Measurements from ENCODE around the gene WDR74. TPM values are rescaled to one million over a fixed set of nuclear protein-coding genes. Genes with fewer than 3 reads are reported as not detected.
A peak's percentile ranks its signal among the peaks of the same experiment; 100 is the strongest.

Gene WDR74
- total and polyA plus RNA-seq, 2 donors (not counting 1 experiment from before 2014, with no cell fraction given) = 122 to 131 TPM

GRCh38 chr11:62882788-62883501, 43.6 kb upstream of the WDR74 start:
- ChIA-PET CTCF (interaction anchor here (1.1 kb wide), 1 partner anchor 458 kb away, joined by 3 read pairs; no protein-coding TSS in a partner anchor), POLR2A (interaction anchor here (0.7 to 2.5 kb wide), 2 partner anchors 43 to 1965 kb away, joined by 3 to 52 read pairs; partner anchors contain the start of gene WDR74)
- intact Hi-C loops (cut with micrococcal nuclease) = loop anchor here (5.0 kb wide), 5 partner anchors 291 to 991 kb away; partner anchors contain the start of genes ATL3, FADS3 and TUT1
- H2AFZ ChIP-seq (ENCODE audit: insufficient read depth, low read depth, low read length, poor library complexity, severe bottlenecking) = no peak overlapping the region
- no peaks in the 10 kb centered on the region for H3K9me3 Mint-ChIP-seq (ENCODE audit: insufficient read depth)
- WGBS (ENCODE audit: insufficient coverage) = 100% methylated on average over 1 of the region's 5 CpGs
- H3K4me3 Mint-ChIP-seq = peak overlapping the region; percentile 100
- H3K4me1 Mint-ChIP-seq = peaks cover 39% of the 10 kb centered on the region
- peaks cover 3 to 55% of the 10 kb centered on the region in 2 experiments for H3K36me3 ChIP-seq (replicated peaks in 1 of 2; ENCODE audit: control extremely low read depth in 1 of 2, control insufficient read depth in 1 of 2, extremely low read depth in 1 of 2, insufficient read depth in 2 of 2, low read length in 1 of 2)
- peaks cover 47% of the 10 kb centered on the region for H3K79me2 ChIP-seq (ENCODE audit: control insufficient read depth, insufficient read depth, low read length)
- H3K27me3 ChIP-seq (replicated peaks in 1 of 4; ENCODE audit: control extremely low read depth in 1 of 4, control insufficient read depth in 3 of 4, insufficient read depth in 4 of 4, low read length in 3 of 4) = no peaks in the 10 kb centered on the region
- H3K4me1 ChIP-seq (ENCODE audit: control insufficient read depth in 2 of 2, insufficient read depth in 2 of 2, low read length in 2 of 2) = peaks cover 25 to 36% of the 10 kb centered on the region in 2 donors
- no peaks in the 10 kb centered on the region for H3K27me3 Mint-ChIP-seq
- no peak for TF ChIP-seq CTCF (IDR thresholded peaks at IDR 0.05)
- TF ChIP-seq EZH2 (IDR thresholded peaks at IDR 0.05; ENCODE audit: borderline replicate concordance, insufficient read depth, low read depth, low read length, poor library complexity, severe bottlenecking) = no peak
- no peak overlapping the region for H3K27ac ChIP-seq (ENCODE audit: low read length in 2 of 2)
- H3K9ac ChIP-seq (ENCODE audit: low read length) = no peak overlapping the region
- H3K4me2 ChIP-seq (replicated peaks; ENCODE audit: low read depth, low read length, poor library complexity, severe bottlenecking) = peak overlapping the region; percentile 17
- H3K9me3 ChIP-seq (ENCODE audit: control extremely low read depth in 1 of 3, control insufficient read depth in 2 of 3, insufficient read depth in 1 of 3, low read length in 2 of 3) = no peaks in the 10 kb centered on the region
- peak overlapping the region; percentile 83 for H3K27ac Mint-ChIP-seq
- no peak for ATAC-seq (ENCODE audit: low read depth)
- H4K20me1 ChIP-seq (ENCODE audit: control insufficient read depth, insufficient read depth, low read length, poor library complexity, severe bottlenecking) = peaks cover 43% of the 10 kb centered on the region
- H3K4me3 ChIP-seq (ENCODE audit: control extremely low read depth in 1 of 5, extremely low read depth in 1 of 5, insufficient read depth in 1 of 5, low read depth in 2 of 5, low read length in 4 of 5) = no peak overlapping the region
- no peak for DNase-seq

GRCh38 chr11:62882431-62882749, 43.0 kb upstream of the WDR74 start:
- H3K9me3 Mint-ChIP-seq (ENCODE audit: insufficient read depth) = no peaks in the 10 kb centered on the region
- TF ChIP-seq EZH2 (IDR thresholded peaks at IDR 0.05; ENCODE audit: borderline replicate concordance, insufficient read depth, low read depth, low read length, poor library complexity, severe bottlenecking) = no peak
- no peak for TF ChIP-seq CTCF (IDR thresholded peaks at IDR 0.05)
- H3K4me1 Mint-ChIP-seq = peaks cover 39% of the 10 kb centered on the region
- Histone ChIP-seq H3K4me2 (replicated peaks; ENCODE audit: low read depth, low read length, poor library complexity, severe bottlenecking) (peak overlapping the region; percentile 89), H3K9ac (ENCODE audit: low read length) (no peak overlapping the region), H3K9me3 (ENCODE audit: control extremely low read depth in 1 of 3, control insufficient read depth in 2 of 3, insufficient read depth in 1 of 3, low read length in 2 of 3) (no peaks in the 10 kb centered on the region), H2AFZ (ENCODE audit: insufficient read depth, low read depth, low read length, poor library complexity, severe bottlenecking) (no peak overlapping the region), H3K36me3 (replicated peaks in 1 of 2; ENCODE audit: control extremely low read depth in 1 of 2, control insufficient read depth in 1 of 2, extremely low read depth in 1 of 2, insufficient read depth in 2 of 2, low read length in 1 of 2) (peaks cover 3 to 49% of the 10 kb centered on the region in 2 experiments), H3K4me3 (ENCODE audit: control extremely low read depth in 1 of 5, extremely low read depth in 1 of 5, insufficient read depth in 1 of 5, low read depth in 2 of 5, low read length in 4 of 5) (no peak overlapping the region), H3K27me3 (replicated peaks in 1 of 4; ENCODE audit: control extremely low read depth in 1 of 4, control insufficient read depth in 3 of 4, insufficient read depth in 4 of 4, low read length in 3 of 4) (no peaks in the 10 kb centered on the region), H4K20me1 (ENCODE audit: control insufficient read depth, insufficient read depth, low read length, poor library complexity, severe bottlenecking) (peaks cover 43% of the 10 kb centered on the region), H3K27ac (ENCODE audit: low read length in 2 of 2) (no peak overlapping the region), H3K79me2 (ENCODE audit: control insufficient read depth, insufficient read depth, low read length) (peaks cover 47% of the 10 kb centered on the region), H3K4me1 (ENCODE audit: control insufficient read depth in 2 of 2, insufficient read depth in 2 of 2, low read length in 2 of 2) (peaks cover 25 to 36% of the 10 kb centered on the region in 2 donors)
- ATAC-seq (ENCODE audit: low read depth) (no peak), DNase-seq (no peak)
- peak overlapping the region; percentile 100 for H3K4me3 Mint-ChIP-seq
- H3K27ac Mint-ChIP-seq = peak overlapping the region; percentile 83
- H3K27me3 Mint-ChIP-seq = no peaks in the 10 kb centered on the region
- ChIA-PET CTCF (interaction anchor here (1.1 to 2.3 kb wide), 2 partner anchors 27 to 458 kb away, joined by 3 to 12 read pairs; no protein-coding TSS in a partner anchor), POLR2A (interaction anchor here (0.7 to 2.5 kb wide), 4 partner anchors 42 to 1966 kb away, joined by 3 to 52 read pairs (median 24); partner anchors contain the start of genes STX5, TMEM179B and WDR74)
- intact Hi-C loops (cut with micrococcal nuclease) = loop anchor here (5.0 kb wide), 5 partner anchors 290 to 990 kb away; partner anchors contain the start of genes ATL3, FADS3 and TUT1
- 89% methylated on average over 4 of the region's 6 CpGs for WGBS (ENCODE audit: insufficient coverage)
